B cell (primary cell): ENCODE measurements around the gene TOGARAM1.

Experiments used
- CTCF ChIP-seq: fragments of 200-600 bp; IDR thresholded peaks from one replicate; pipeline ENCODE4 v1.8.0; 2022; ENCODE audit warnings: antibody characterized with exemption, mild to moderate bottlenecking
- EZH2 ChIP-seq: IDR thresholded peaks from 2 replicates; pipeline ENCODE4 v1.6.1; 2012; ENCODE audit warnings: borderline replicate concordance, low read depth, mild to moderate bottlenecking, moderate library complexity, low read length; ENCODE audit not compliant: insufficient read depth, poor library complexity, severe bottlenecking

DNA sequence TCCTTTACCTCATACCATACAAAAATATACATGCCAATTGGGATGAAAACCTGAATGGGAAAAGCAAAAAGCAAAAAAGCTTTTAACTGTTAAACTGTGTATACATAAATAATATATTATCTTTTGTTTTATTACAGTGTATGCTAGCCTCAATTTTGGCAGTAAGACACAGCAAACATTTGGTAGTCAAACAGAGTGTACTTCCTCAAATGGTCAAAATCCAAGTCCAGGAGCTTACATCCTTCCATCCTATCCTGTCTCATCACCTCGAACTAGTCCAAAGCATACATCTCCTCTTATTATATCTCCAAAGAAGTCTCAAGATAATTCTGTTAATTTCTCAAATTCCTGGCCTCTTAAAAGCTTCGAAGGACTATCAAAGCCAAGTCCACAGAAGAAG is 41.9 kb downstream of the TOGARAM1 start:
- TF ChIP-seq CTCF (no peak), EZH2 (no peak)
